Kidney epithelial cell (primary cell): ENCODE data around the gene ZSCAN22. TPM values are rescaled to one million over a fixed set of nuclear protein-coding genes. Genes with fewer than 3 reads are reported as not detected.

Experiments used
- DNase-seq: peaks from one replicate; pipeline ENCODE4 v3.0.0-alpha.2; 2010; ENCODE audit warnings: low read depth
- H3K27me3 ChIP-seq: 2 replicates; pipeline ENCODE4 v1.6.0; 2011; ENCODE audit warnings: low read length; ENCODE audit not compliant: control insufficient read depth, insufficient read depth
- H3K36me3 ChIP-seq: 2 replicates; pipeline ENCODE4 v1.5.1; 2011; ENCODE audit warnings: low read length; ENCODE audit not compliant: control insufficient read depth, insufficient read depth
- H3K4me3 ChIP-seq: 2 replicates; pipeline ENCODE4 v1.5.1; 2011; ENCODE audit warnings: low read depth, mild to moderate bottlenecking, control low read depth, low read length
- total RNA-seq: library from RNA; depleted of rRNA; stranded (reverse); fragments of >200 nt; gene quantifications from 2 replicates; pipeline ENCODE4 v1.2.3, GENCODE V29; 2015
- TF ChIP-seq, protein P1 (sequence below): IDR thresholded peaks from 2 replicates; pipeline ENCODE4 v1.5.1; 2011; ENCODE audit warnings: mild to moderate bottlenecking, moderate library complexity, low read length, control low read depth, inconsistent platforms; ENCODE audit not compliant: insufficient read depth, poor library complexity, severe bottlenecking

ZSCAN22 gene
- total RNA-seq, 1 donor from 2014 or later, result 2.0 TPM

DNA sequence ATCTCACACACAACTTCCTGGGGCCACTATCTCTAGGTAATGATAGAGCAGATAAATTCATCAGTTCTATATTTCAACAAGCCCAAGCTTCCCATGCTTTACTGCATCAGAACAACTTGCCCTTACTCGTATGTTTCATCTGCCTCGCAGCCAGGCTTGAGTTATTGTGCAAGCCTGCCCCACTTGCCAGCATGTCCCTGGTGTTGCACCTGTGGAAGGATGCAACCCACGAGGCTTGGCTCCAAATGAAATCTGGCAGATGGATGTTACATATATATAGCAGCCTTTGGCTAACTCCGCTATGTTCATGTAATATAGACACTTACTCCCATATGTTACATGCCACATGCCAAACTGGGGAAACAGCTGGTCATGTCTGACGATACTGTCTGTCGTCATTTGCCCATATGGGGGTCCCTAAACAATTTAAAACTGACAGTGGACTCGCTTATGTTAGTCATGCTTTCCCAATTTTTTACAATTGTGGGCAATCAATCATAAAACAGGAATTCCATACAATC, 15.4 kb upstream of the ZSCAN22 start:
- no peaks in the 10 kb centered on the region for H3K27me3 ChIP-seq
- TF ChIP-seq, protein P1, sequence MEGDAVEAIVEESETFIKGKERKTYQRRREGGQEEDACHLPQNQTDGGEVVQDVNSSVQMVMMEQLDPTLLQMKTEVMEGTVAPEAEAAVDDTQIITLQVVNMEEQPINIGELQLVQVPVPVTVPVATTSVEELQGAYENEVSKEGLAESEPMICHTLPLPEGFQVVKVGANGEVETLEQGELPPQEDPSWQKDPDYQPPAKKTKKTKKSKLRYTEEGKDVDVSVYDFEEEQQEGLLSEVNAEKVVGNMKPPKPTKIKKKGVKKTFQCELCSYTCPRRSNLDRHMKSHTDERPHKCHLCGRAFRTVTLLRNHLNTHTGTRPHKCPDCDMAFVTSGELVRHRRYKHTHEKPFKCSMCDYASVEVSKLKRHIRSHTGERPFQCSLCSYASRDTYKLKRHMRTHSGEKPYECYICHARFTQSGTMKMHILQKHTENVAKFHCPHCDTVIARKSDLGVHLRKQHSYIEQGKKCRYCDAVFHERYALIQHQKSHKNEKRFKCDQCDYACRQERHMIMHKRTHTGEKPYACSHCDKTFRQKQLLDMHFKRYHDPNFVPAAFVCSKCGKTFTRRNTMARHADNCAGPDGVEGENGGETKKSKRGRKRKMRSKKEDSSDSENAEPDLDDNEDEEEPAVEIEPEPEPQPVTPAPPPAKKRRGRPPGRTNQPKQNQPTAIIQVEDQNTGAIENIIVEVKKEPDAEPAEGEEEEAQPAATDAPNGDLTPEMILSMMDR, result no peak
- peaks cover 1% of the 10 kb centered on the region for H3K36me3 ChIP-seq
- no peak overlapping the region for H3K4me3 ChIP-seq
- no peak for DNase-seq

DNA sequence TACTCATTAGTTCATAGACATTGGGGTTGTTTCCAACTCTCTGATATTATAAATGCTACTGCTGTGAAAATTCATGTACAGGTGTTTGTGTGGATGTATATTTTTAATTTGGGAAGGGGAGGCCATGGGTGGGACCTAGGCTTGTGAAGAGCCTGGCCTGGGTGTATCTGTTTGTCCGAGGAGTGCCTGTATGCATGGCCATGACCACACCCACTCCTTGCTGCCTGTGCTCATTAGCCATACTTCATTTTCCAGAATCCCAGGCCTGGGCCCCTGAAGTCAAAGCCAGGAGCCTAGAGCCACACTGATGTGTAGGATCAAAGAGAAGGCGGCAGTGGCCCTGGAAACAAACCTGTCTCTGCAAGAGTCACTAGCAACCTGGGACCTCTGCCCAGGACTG, 11.2 kb upstream of the ZSCAN22 start:
- Histone ChIP-seq H3K36me3 (peaks cover 1% of the 10 kb centered on the region), H3K4me3 (no peak overlapping the region), H3K27me3 (no peaks in the 10 kb centered on the region)
- DNase-seq, result no peak
- TF ChIP-seq, protein P1, result no peak

DNA sequence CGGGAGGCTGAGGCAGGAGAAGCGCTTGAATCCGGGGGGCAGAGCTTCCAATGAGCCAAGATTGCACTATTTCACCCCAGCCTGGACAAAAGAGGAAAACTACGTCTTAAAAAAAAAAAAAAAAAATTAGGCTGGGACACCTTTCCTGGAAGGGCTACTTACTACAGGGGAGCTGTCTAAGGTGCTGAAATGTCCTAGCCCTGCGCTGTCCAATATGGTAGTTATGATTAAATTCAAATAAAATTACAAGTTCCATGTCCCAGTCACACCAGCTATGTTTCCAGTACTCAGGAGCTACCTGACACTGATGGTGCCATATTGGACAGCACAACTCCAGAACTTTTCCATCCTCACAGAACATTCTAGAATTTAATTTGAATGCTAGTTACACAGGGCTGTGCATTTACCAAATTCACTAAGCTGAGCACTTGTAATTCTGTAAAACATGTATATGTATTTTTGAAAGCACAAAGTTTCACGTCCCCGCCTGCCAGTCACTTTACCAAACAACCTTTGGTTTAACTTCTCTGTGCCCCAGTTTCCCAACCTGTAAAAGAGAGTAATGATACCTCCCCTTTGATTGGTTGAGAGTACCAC, 9.2 kb upstream of the ZSCAN22 start:
- no peak overlapping the region for H3K4me3 ChIP-seq
- DNase-seq, result no peak
- no peaks in the 10 kb centered on the region for H3K36me3 ChIP-seq
- no peaks in the 10 kb centered on the region for H3K27me3 ChIP-seq
- TF ChIP-seq, protein P1, result no peak

DNA sequence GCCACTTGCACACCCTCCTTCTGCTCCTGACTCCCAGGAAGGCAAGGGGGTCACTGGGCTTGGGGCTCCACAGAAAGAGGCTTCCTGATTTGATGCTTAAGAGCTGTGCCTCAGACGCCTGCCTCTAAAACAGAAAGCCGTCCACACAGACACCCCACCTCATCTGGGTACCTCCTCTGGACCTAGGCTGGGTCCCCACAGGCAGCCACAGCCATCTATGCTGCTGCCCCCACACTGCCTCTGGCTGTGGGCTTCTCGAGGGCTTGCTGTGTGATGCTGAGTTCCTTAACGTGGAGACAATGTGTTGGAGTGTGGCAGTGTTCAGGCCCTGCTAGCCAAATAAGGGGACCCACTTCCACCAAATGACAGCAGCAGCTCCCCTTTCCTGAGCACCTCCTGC, 8.5 kb upstream of the ZSCAN22 start:
- no peak overlapping the region for H3K4me3 ChIP-seq
- H3K36me3 ChIP-seq, result no peaks in the 10 kb centered on the region
- DNase-seq, result no peak
- no peaks in the 10 kb centered on the region for H3K27me3 ChIP-seq
- TF ChIP-seq, protein P1, result no peak

DNA sequence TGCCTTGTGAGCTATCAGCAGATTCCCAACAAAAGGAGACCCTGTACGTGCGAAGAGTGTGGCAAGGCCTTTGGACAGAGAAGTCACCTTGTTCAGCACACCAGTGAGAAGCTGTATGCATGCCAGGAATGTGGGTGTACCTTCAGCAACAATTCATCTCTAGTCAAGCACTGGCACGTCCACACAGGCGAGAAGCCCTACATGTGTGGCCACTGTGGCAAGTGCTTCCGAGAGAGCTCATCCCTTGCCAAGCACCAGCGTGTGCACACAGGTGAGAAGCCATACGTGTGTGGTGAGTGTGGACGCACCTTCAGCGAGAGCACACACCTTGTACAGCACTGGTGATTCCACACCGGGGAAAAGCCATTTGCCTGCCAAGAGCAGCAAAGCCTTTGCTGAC, 7.6 kb upstream of the ZSCAN22 start:
- TF ChIP-seq, protein P1, result no peak
- Histone ChIP-seq H3K27me3 (no peaks in the 10 kb centered on the region), H3K36me3 (no peaks in the 10 kb centered on the region), H3K4me3 (no peak overlapping the region)
- no peak for DNase-seq
